Naive thymus-derived CD4-positive, alpha-beta T cell (primary cell): ENCODE results near the gene YEATS4. TPM values are rescaled to one million over a fixed set of nuclear protein-coding genes. Genes with fewer than 3 reads are reported as not detected.

Source experiments
- ATAC-seq: fragments of 150-1000 bp; cut with Tn5 transposase; 2 replicates; pipeline ENCODE4 v1.10.0; 2021; ENCODE audit warnings: mild to moderate bottlenecking, moderate library complexity
- CTCF ChIA-PET: fragments of 350-600 bp; sonication (Branson Sonifier 250); formaldehyde crosslinking; loops from one replicate; lab custom pipeline; 2021; ENCODE audit warnings: antibody characterized with exemption; lab: Charles Lee
- POLR2A ChIA-PET: fragments of 350-600 bp; sonication (Branson Sonifier 250); formaldehyde crosslinking; loops from one replicate; lab custom pipeline; 2021; ENCODE audit warnings: antibody characterized with exemption, inconsistent platforms; lab: Charles Lee
- DNase-seq, 9 donors: peaks; one replicate each; pipeline versions ENCODE4 v3.0.0 to v3.0.0-alpha.2; 2020 to 2022; ENCODE audit warnings: mixed read lengths in 1 of 9
- H3K27ac ChIP-seq: one replicate; pipeline ENCODE4 v1.7.0; 2013; ENCODE audit warnings: mild to moderate bottlenecking, low read depth, low read length, moderate library complexity
- H3K27me3 ChIP-seq, 2 donors: one replicate each; pipeline ENCODE4 v1.7.0; 2013; ENCODE audit warnings: low read length in 2 of 2, mild to moderate bottlenecking in 2 of 2, moderate library complexity in 2 of 2; ENCODE audit not compliant: control insufficient read depth in 2 of 2, insufficient read depth in 2 of 2
- H3K36me3 ChIP-seq, 3 experiments: 1 replicate in 2 of 3; 2 replicates in 1 of 3; pipeline ENCODE4 v1.7.0; 2013; ENCODE audit warnings: low read length in 3 of 3, mild to moderate bottlenecking in 3 of 3, moderate library complexity in 1 of 3; ENCODE audit not compliant: insufficient read depth in 3 of 3, control insufficient read depth in 2 of 3
- H3K4me1 ChIP-seq, 2 donors: one replicate each; pipeline ENCODE4 v1.7.0; 2013; ENCODE audit warnings: low read length in 2 of 2, mild to moderate bottlenecking in 2 of 2, moderate library complexity in 1 of 2; ENCODE audit not compliant: control insufficient read depth in 2 of 2, insufficient read depth in 2 of 2
- H3K4me3 ChIP-seq: 2 replicates; pipeline ENCODE4 v1.7.0; 2013; ENCODE audit warnings: mild to moderate bottlenecking, low read length
- H3K9me3 ChIP-seq, 3 experiments: 1 replicate in 2 of 3; 2 replicates in 1 of 3; pipeline ENCODE4 v1.7.0; 2013; ENCODE audit warnings: low read length in 3 of 3; ENCODE audit not compliant: control insufficient read depth in 2 of 3
- H3K27ac Mint-ChIP-seq, 9 donors: one replicate each; pipeline ENCODE4 v1.8.0; 2020 to 2022; ENCODE audit warnings: mixed read lengths in 9 of 9, mild to moderate bottlenecking in 8 of 9, moderate library complexity in 5 of 9, inconsistent platforms in 2 of 9
- H3K27me3 Mint-ChIP-seq, 5 donors: one replicate each; pipeline ENCODE4 v1.8.0; 2021 to 2022; ENCODE audit warnings: mixed read lengths in 5 of 5, mild to moderate bottlenecking in 1 of 5
- H3K36me3 Mint-ChIP-seq, 5 donors: one replicate each; pipeline ENCODE4 v1.8.0; 2020 to 2022; ENCODE audit warnings: mixed read lengths in 5 of 5, mild to moderate bottlenecking in 3 of 5, inconsistent platforms in 1 of 5
- H3K4me1 Mint-ChIP-seq, 7 donors: one replicate each; pipeline ENCODE4 v1.8.0; 2020 to 2022; ENCODE audit warnings: mixed read lengths in 7 of 7, mild to moderate bottlenecking in 3 of 7, inconsistent platforms in 1 of 7
- H3K4me3 Mint-ChIP-seq, 10 donors: one replicate each; pipeline ENCODE4 v1.8.0; 2020 to 2022; ENCODE audit warnings: mild to moderate bottlenecking in 10 of 10, mixed read lengths in 10 of 10, moderate library complexity in 6 of 10, inconsistent platforms in 2 of 10
- H3K9me3 Mint-ChIP-seq, 11 donors: one replicate each; pipeline ENCODE4 v1.8.0; 2020 to 2022; ENCODE audit warnings: mixed read lengths in 11 of 11, mild to moderate bottlenecking in 4 of 11, inconsistent platforms in 1 of 11, moderate library complexity in 1 of 11
- intact Hi-C, 2 donors: fragments of 100-400 bp; cut with micrococcal nuclease; formaldehyde crosslinking; loops; one replicate each; pipeline ENCODE4 v1.15.1; 2023
- polyA plus RNA-seq, 2 donors: library from polyadenylated mRNA; unstranded; fragments of 300-500 nt; fragmentation: Illumina TruSeq; gene quantifications; one replicate each; pipeline ENCODE4 v1.2.3, GENCODE V29; 2021
- total RNA-seq, 6 experiments: library from RNA in 5 of 6; stranded (reverse) in 5 of 6; gene quantifications; 1 replicate in 5 of 6; 2 replicates in 1 of 6; pipeline ENCODE4 v1.2.3 and lab custom pipeline; 2021 to 2026

The YEATS4 gene
- total and polyA plus RNA-seq, 7 experiments from 2014 or later: 16.5 to 61.0 (median 29.0) TPM

DNA sequence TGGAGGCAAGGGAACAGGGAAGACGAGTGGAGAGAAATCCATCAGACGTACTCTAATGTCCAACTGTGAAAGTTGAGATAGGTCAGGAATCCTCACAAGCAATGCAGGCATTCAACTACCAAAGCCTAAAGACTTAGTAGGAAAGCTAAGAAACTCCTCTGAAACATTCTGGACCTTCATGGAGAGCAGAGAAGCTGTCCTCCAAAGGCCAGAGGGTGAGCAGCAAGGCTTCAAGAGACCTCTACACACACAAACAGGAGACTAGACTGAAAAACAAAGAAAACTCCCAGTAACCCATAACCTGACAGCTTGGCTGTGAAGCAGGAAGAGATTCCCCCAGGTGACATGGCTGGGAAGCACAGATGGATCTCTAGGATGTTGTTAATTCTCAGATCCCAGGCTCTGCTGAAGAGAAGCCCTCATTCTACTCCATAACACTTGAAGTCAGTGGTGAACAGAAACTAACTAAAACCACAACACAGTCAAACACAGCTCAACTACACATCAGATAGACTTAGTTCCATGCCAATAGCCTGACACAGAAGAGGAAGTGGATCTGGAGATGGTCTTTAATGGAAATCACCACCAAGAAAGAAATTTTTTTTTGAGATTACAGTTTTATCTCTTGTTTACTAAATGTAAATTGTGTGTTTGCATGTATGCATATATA is 34.6 kb upstream of the YEATS4 start:
- peak in 1 of 9 donors; percentile 4 for DNase-seq
- ATAC-seq: no peak

GRCh38 chr12:69328426-69328825 is 31.1 kb upstream of the YEATS4 start:
- Mint-ChIP-seq H3K27ac (peak overlapping the region; percentile 70 to 99 (median 96)), H3K4me1 (peaks cover 11 to 79% (median 70%) of the 10 kb centered on the region in 7 donors), H3K27me3 (peaks cover 0 to 32% (median 0%) of the 10 kb centered on the region in 5 donors), H3K9me3 (peaks cover 0 to 1% (median 0%) of the 10 kb centered on the region in 11 donors), H3K4me3 (peak overlapping the region in 9 of 10 donors; percentile 30 to 96 (median 60)), H3K36me3 (peaks cover 0 to 12% (median 9%) of the 10 kb centered on the region in 5 donors)
- H3K36me3 ChIP-seq: no peaks in the 10 kb centered on the region
- intact Hi-C loops: no loop called here
- no peaks in the 10 kb centered on the region for H3K27me3 ChIP-seq
- H3K4me1 ChIP-seq: peaks cover 16 to 42% of the 10 kb centered on the region in 2 donors
- ChIA-PET POLR2A (interaction anchor here (0.7 to 4.3 kb wide), 3 partner anchors 20 to 203 kb away, joined by 3 to 29 read pairs (median 9); partner anchors contain the start of gene LYZ), CTCF (interaction anchor here (1.5 kb wide), 1 partner anchor 14 kb away, joined by 3 read pairs; no protein-coding TSS in a partner anchor)
- no peaks in the 10 kb centered on the region for H3K9me3 ChIP-seq
- H3K27ac ChIP-seq: peak overlapping the region; percentile 92
- H3K4me3 ChIP-seq: no peak overlapping the region
- DNase-seq (no peak), ATAC-seq (no peak)

More for the DNA sequence above, 34.6 kb upstream of the YEATS4 start:
- Histone ChIP-seq H3K27ac (no peak overlapping the region), H3K36me3 (no peaks in the 10 kb centered on the region), H3K9me3 (no peaks in the 10 kb centered on the region), H3K27me3 (no peaks in the 10 kb centered on the region), H3K4me1 (peaks cover 8 to 22% of the 10 kb centered on the region in 2 donors), H3K4me3 (no peak overlapping the region)
- peaks cover 0 to 5% (median 0%) of the 10 kb centered on the region in 11 donors for H3K9me3 Mint-ChIP-seq
- intact Hi-C loops: no loop called here
- peak overlapping the region in 4 of 9 donors; percentile 13 to 64 (median 28) for H3K27ac Mint-ChIP-seq
- peaks cover 9 to 54% (median 46%) of the 10 kb centered on the region in 7 donors for H3K4me1 Mint-ChIP-seq
- POLR2A ChIA-PET: interaction anchor here (0.7 kb wide), 1 partner anchor 11 kb away, joined by 3 read pairs; no protein-coding TSS in a partner anchor
- peak overlapping the region in 3 of 10 donors; percentile 4 to 21 (median 6) for H3K4me3 Mint-ChIP-seq
- H3K27me3 Mint-ChIP-seq: peaks cover 0 to 40% (median 5%) of the 10 kb centered on the region in 5 donors
- CTCF ChIA-PET: interaction anchor here (1.2 kb wide), 1 partner anchor 8 kb away, joined by 5 read pairs; no protein-coding TSS in a partner anchor
- H3K36me3 Mint-ChIP-seq: peaks cover 0 to 15% (median 12%) of the 10 kb centered on the region in 5 donors

DNA sequence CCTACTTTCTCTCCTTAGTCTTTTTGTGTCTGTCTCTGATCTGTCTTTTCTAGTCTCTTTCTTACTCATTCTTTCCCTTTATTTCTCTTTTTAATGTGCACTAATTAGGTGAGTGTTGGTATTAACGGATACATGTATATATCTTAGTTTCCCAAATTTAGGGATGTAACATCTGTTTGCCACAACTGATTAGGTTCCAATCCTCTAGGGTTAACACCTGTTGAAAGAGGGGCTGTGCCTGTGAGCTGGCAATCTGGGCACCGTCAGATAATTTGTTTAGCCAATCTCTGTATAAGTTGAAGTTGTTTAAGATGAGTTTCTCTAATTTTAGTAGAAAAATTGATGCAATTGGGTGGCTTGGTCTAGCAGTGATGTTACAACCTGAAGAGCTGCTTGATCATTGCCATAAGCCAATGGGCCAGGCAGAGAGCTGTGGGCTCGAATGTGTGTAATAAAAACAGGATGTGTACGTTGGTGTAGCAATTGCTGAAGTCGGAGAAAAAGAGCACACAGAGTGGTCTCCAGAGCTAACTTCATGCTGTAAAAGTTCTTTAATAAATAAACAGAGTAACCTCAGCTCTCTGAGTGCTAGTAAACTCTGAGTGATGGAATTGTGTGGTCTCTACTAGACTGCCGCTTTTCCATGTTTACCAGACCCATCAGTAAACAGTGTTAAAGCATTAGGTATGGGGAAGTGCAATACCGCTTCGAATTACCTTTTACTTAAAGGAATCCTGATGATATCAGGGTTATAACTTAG is 29.7 kb upstream of the YEATS4 start:
- Histone ChIP-seq H3K4me1 (peaks cover 20 to 50% of the 10 kb centered on the region in 2 donors), H3K4me3 (peak overlapping the region; percentile 83)
- POLR2A ChIA-PET: interaction anchor here (1.1 to 5.1 kb wide), 23 partner anchors 9 to 914 kb away, joined by 3 to 61 read pairs (median 10); partner anchors contain the start of genes CCT2, CNOT2, CPSF6 and FRS2

GRCh38 chr12:69330475-69331473 is 28.8 kb upstream of the YEATS4 start:
- ATAC-seq (peak; percentile 78), DNase-seq (peak; percentile 28 to 83 (median 76))
- ChIA-PET POLR2A (interaction anchor here (0.7 to 5.1 kb wide), 34 partner anchors 8 to 1156 kb away, joined by 3 to 61 read pairs (median 6); partner anchors contain the start of genes CCT2, CNOT2, CPSF6 and FRS2), CTCF (interaction anchor here (1.1 to 2.7 kb wide), 6 partner anchors 12 to 240 kb away, joined by 4 to 14 read pairs (median 6); no protein-coding TSS in a partner anchor)
- Mint-ChIP-seq H3K4me3 (peak overlapping the region; percentile 75 to 97 (median 96)), H3K4me1 (peaks cover 10 to 76% (median 71%) of the 10 kb centered on the region in 7 donors), H3K27ac (peak overlapping the region; percentile 91 to 99 (median 96)), H3K9me3 (peaks cover 0 to 1% (median 0%) of the 10 kb centered on the region in 11 donors), H3K27me3 (peaks cover 0 to 20% (median 0%) of the 10 kb centered on the region in 5 donors), H3K36me3 (peaks cover 0 to 12% (median 9%) of the 10 kb centered on the region in 5 donors)
- peak overlapping the region; percentile 83 for H3K4me3 ChIP-seq
- H3K4me1 ChIP-seq: peaks cover 20 to 51% of the 10 kb centered on the region in 2 donors
- H3K36me3 ChIP-seq: no peaks in the 10 kb centered on the region
- no peaks in the 10 kb centered on the region for H3K27me3 ChIP-seq
- no peaks in the 10 kb centered on the region for H3K9me3 ChIP-seq
- intact Hi-C loops: loop anchor here (1.0 to 2.0 kb wide), 9 partner anchors 27 to 912 kb away; partner anchors contain the start of genes CCT2 (in 2 of the 2), CPSF6 (in 2 of the 2), CNOT2 (in 1 of the 2) and RAB3IP (in 1 of the 2)
- peak overlapping the region; percentile 92 for H3K27ac ChIP-seq

More for the DNA sequence above, 29.7 kb upstream of the YEATS4 start:
- Mint-ChIP-seq H3K4me1 (peaks cover 11 to 79% (median 73%) of the 10 kb centered on the region in 7 donors), H3K4me3 (peak overlapping the region; percentile 75 to 97 (median 96)), H3K36me3 (peaks cover 0 to 12% (median 9%) of the 10 kb centered on the region in 5 donors), H3K27me3 (peaks cover 0 to 20% (median 0%) of the 10 kb centered on the region in 5 donors), H3K9me3 (peaks cover 0 to 1% (median 0%) of the 10 kb centered on the region in 11 donors), H3K27ac (peak overlapping the region; percentile 91 to 99 (median 96))
- ATAC-seq: peak; percentile 74
- H3K27ac ChIP-seq: peak overlapping the region; percentile 92
- CTCF ChIA-PET: interaction anchor here (1.5 to 2.7 kb wide), 4 partner anchors 12 to 241 kb away, joined by 3 to 14 read pairs (median 8); no protein-coding TSS in a partner anchor
- peak in 7 of 9 donors; percentile 53 to 84 (median 68) for DNase-seq
- H3K36me3 ChIP-seq: no peaks in the 10 kb centered on the region
- no peaks in the 10 kb centered on the region for H3K9me3 ChIP-seq
- no peaks in the 10 kb centered on the region for H3K27me3 ChIP-seq
- intact Hi-C loops: loop anchor here (1.0 to 2.0 kb wide), 9 partner anchors 27 to 913 kb away; partner anchors contain the start of genes CPSF6 (in 2 of the 2), CCT2 (in 1 of the 2), CNOT2 (in 1 of the 2) and RAB3IP (in 1 of the 2)

- intact Hi-C loops: loop anchor here (1.0 to 2.0 kb wide), 5 partner anchors 41 to 911 kb away; partner anchors contain the start of genes CCT2 (in 1 of the 2), CNOT2 (in 1 of the 2), CPSF6 (in 1 of the 2) and RAB3IP (in 1 of the 2)
- Histone ChIP-seq H3K36me3 (no peaks in the 10 kb centered on the region), H3K4me3 (peak overlapping the region; percentile 83), H3K9me3 (no peaks in the 10 kb centered on the region), H3K27me3 (no peaks in the 10 kb centered on the region), H3K4me1 (peaks cover 20 to 51% of the 10 kb centered on the region in 2 donors), H3K27ac (peak overlapping the region; percentile 92)
- peaks cover 0 to 10% (median 8%) of the 10 kb centered on the region in 5 donors for H3K36me3 Mint-ChIP-seq
- H3K27me3 Mint-ChIP-seq: peaks cover 0 to 20% (median 0%) of the 10 kb centered on the region in 5 donors
- H3K27ac Mint-ChIP-seq: peak overlapping the region; percentile 91 to 99 (median 96)
- peaks cover 0 to 1% (median 0%) of the 10 kb centered on the region in 11 donors for H3K9me3 Mint-ChIP-seq
- ATAC-seq (no peak), DNase-seq (peak in 1 of 9 donors; percentile 2)
- H3K4me1 Mint-ChIP-seq: peaks cover 10 to 72% (median 66%) of the 10 kb centered on the region in 7 donors
- H3K4me3 Mint-ChIP-seq: peak overlapping the region; percentile 75 to 97 (median 96)
- ChIA-PET POLR2A (interaction anchor here (0.7 to 5.1 kb wide), 24 partner anchors 8 to 1157 kb away, joined by 3 to 61 read pairs (median 6); partner anchors contain the start of genes CPSF6, FRS2 and LYZ), CTCF (interaction anchor here (1.1 to 2.7 kb wide), 6 partner anchors 11 to 239 kb away, joined by 4 to 14 read pairs (median 6); no protein-coding TSS in a partner anchor)
Observed at GRCh38 chr12:69331519-69331908, 28.0 kb upstream of the YEATS4 start.
